ENCODE measurements around the gene CFAP46.
"Not testable (repeated sequence)": the region's sequence is repeated elsewhere in the genome, so short reads cannot be mapped to it uniquely, and the experiment has no call there.

The CFAP46 gene

DNA sequence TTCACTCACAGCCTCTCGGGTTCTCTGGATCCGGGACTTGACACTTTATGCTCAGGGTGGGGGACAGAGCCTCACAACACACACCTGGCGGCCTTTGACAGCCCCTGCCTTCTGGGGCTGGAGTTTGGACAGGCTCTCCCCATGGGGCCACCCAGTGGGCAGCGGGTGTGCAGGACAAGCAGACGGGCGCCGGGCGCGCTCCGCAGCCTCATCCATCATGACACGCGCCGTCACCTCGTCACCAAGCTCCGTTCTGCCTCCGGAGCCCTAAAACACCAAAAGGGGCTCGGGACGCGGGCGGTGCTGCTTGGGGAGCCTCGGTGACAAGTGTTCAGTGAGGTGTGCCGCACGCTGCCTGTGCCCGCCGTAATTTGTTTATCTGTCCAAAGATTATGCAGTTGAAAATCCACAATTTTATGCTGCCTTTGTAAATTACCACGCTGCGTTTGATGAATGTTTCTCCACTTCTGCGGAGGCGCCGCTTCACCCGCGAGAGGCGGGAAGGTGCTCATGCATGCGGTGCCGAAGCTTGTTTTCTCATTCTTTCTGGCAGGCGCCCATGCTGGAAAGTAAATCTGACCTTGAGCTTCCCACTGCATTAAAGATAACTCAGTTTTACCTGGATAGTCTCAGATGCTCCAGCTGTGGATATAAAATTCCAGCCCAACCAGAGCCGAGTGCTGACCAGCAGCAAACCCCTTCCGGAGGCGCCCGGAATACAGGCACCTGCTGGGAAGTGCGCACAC lies 162.6 kb downstream of the CFAP46 start:
- H3K4me3 ChIP-seq (ENCODE audit: low read depth, low read length): no peak overlapping the region
- TF ChIP-seq CTCF (conservative IDR thresholded peaks at IDR 0.05; ENCODE audit: low read depth, low read length): no peak

DNA sequence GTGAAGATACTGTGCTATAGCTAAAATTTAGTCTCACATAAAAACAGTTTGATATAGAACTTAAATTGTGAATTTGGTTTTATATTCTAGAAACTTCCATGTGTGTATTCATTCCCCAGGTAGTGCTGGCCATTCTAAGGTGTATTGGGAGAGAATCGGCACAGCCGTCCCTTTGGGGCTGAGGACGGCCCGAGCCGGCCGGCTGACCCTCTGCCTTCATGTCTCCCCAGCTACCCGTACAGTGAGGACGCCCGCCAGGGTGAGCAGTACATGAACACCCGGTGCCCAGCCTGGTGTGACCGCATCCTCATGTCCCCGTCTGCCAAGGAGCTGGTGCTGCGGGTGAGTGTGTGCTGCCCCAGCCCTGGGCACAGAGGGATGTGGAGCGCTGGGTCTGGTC lies 164.9 kb downstream of the CFAP46 start:
- H3K4me3 ChIP-seq (ENCODE audit: low read depth, low read length): no peak overlapping the region
- DNase-seq (ENCODE audit: low read depth): no peak
- no peak for TF ChIP-seq CTCF (conservative IDR thresholded peaks at IDR 0.05; ENCODE audit: low read depth, low read length)

More for the DNA sequence above, 162.6 kb downstream of the CFAP46 start:
- no peak for DNase-seq (ENCODE audit: low read depth)

DNA sequence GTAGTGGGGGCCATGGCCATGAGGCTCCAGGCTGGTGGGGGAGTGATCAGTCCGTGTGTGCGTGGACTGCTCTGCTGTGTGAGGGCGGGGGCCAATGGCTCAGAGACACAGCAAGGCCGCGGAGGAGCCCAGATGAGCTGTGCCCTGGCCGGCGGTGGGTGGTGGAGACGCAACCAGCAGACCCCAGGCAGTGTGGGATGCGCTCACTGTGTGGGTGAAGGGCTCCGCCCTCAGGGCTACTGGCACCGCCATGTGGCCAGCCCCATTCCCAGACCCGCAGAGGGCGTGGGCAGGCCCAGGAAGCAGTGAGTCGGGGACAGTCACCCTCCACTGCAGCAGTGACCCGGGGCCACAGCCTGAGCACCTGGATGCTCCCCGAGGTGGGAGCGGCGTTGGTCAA lies 165.5 kb downstream of the CFAP46 start:
- no peak overlapping the region for H3K4me3 ChIP-seq (ENCODE audit: low read depth, low read length)
- no peak for DNase-seq (ENCODE audit: low read depth)

DNA sequence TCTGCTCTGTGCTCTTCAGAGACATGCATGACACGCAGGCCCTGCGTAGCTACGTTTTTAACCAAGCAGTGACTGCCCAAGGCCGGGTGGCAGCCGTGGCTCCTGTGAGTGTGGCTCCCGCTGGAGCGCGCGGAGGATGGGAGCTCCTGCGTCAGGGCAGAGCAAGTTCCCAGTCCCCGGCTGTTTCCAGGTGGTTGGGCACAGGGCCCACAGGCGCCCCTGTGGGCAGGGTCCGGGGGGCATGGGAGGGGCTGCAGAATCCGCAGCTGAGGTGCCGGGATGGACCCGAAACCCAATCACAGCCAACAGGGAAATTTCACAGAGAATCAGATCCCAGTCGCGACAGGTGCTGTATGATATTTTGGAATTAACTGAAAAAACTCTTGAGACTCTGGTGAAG lies 166.2 kb downstream of the CFAP46 start:
- DNase-seq (ENCODE audit: low read depth): no peak
- H3K4me3 ChIP-seq (ENCODE audit: low read depth, low read length): no peak overlapping the region
- TF ChIP-seq CTCF (conservative IDR thresholded peaks at IDR 0.05; ENCODE audit: low read depth, low read length): no peak

More for the DNA sequence above, 165.5 kb downstream of the CFAP46 start:
- no peak for TF ChIP-seq CTCF (conservative IDR thresholded peaks at IDR 0.05; ENCODE audit: low read depth, low read length)

DNA sequence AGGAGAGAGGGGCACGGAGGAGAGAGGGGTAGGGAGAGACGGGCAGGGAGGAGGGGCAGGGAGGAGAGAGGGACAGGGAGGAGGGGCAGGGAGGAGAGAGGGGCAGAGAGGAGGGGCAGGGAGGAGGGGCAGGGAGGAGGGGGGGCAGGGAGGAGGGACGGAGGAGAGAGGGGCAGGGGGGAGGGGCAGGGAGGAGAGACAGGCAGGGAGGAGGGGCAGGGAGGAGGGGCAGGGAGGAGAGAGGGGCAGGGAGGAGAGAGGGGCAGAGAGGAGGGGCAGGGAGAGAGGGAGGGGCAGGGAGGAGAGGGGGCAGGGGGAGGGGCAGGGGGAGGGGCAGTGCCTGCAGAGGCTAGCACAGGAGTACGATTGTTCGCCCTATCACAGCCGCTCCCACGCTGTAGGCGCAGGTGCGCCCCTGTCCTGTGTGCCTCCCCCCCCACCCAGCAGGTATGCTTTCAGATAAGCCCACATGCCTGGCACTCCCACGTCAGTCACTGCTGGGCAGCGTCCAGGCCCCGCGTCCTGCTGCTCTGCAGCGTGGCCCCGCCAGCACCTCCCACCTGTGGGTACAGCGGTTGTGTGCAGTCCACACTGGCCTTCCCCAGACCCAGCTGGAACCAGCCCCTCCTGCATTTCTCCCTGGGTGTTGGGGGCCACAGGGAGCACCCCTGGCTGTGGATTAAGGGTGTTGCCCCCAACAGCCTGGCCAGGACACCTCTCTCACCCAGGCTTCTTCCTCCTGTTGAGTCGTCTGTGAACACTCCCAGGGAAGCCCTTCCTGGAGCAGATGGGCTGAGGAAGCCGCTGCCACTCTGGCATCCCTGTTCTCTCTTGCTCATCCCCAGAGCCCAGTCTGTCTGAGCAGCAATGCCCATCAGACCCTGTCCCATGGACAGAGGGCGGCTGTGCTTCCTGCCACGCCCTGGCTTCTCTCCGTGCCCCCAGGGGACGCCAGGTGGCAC lies 167.2 kb downstream of the CFAP46 start:
- DNase-seq (ENCODE audit: low read depth): no peak
- no peak for TF ChIP-seq CTCF (conservative IDR thresholded peaks at IDR 0.05; ENCODE audit: low read depth, low read length)
- H3K4me3 ChIP-seq (ENCODE audit: low read depth, low read length): no peak overlapping the region

DNA sequence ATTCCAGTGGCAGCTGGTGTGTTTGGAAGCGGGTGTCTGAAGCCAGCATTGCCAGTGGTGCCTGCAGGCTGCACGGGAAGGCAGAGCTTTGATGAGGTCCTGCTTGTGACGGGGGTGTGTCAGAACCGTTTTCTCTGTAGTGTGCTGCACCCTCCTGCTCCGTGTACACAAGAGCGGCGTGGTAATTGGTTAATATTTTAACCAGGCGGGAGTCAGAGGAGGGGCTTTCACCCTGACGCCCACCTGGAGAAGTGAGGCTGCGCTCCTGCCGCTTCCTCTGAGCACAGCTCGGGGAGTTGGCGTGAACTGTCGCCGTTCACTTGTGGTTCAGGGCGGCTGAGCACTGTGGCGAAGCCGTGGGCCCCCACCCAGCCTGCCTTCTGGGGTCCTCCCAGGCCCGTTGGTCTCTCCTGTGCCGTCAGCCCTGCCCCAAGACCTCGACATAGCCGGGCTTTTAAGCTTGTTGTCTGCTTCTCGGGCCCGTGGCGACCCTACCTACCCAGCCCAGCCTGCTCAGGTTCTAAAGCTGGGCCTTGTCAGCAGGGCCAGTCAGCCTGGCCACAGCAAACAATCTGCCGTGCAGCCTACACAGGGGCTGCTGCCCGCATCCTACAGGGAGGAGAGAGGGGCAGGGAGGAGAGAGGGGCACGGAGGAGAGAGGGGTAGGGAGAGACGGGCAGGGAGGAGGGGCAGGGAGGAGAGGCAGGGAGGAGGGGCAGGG lies 168.0 kb downstream of the CFAP46 start:
- DNase-seq (ENCODE audit: low read depth): no peak
- no peak for TF ChIP-seq CTCF (conservative IDR thresholded peaks at IDR 0.05; ENCODE audit: low read depth, low read length)
- no peak overlapping the region for H3K4me3 ChIP-seq (ENCODE audit: low read depth, low read length)

DNA sequence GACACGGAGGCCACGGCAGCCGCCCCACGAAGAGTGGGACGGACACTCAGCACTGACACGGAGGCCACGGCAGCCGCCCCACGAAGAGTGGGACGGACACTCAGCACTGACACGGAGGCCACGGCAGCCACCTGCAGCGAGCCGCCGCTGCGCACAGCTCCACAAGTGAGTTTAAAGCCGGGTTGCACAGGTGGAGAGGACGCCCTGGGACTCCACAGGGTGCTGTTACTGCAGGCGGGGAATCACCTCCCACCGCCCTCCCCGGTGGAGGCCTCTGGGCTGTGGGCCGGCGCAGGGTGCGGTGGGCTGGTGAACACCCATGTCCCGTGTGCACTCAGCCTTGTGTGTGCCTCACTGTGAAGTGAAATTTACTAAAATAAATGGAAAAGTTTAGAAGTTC lies 169.6 kb downstream of the CFAP46 start:
- not testable (repeated sequence) for H3K4me3 ChIP-seq (ENCODE audit: low read depth, low read length); DNase-seq (ENCODE audit: low read depth)
